HG02938 (cell line): ENCODE data around the gene TGM1.
A peak's percentile ranks its signal among the peaks of the same experiment; 100 is the strongest.

ENCODE experiments used
- ATAC-seq: cut with Tn5 transposase; IDR thresholded peaks from one replicate; pipeline ENCODE4 v1.9.1; 2021; ENCODE audit warnings: mild to moderate bottlenecking, moderate library complexity; ENCODE audit not compliant: unreplicated experiment

Gene TGM1

DNA sequence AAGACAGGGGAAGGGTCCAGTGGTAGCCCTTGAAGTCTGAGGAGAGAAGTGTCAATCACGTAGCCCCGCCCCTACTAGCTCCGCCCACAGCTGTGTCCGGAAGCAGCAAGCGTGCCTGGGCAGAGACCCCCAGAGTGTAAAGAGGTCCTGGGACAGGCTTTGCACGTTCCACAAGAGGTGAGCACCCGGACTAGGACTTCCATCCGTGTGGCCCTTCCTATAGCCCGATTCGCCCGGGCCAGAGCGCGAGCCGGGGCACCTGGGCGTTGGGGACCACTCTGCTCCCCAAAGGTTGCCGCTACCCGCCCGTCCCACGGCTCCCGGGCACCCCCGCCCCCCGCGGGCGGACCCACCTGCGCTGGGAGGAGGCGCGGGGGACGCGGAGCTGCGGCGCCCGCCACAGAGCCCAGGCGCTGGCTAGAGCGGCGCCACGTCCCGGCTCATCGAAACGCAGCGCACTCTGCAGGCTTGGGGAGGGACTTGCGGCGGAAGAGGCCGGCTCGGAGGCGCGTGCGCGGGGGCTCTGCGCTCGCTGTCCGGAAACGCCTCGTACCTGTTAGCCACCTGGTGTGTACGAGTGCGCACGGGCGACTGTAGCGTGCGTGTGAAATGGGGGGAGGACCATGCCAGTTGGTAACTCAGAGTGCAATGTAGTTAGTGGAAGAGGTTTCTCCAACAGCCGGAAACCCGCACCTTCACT is 8.3 kb upstream of the TGM1 start, which contains the start of gene RABGGTA:
Gene RABGGTA (minus strand): TSS at position 464 of the 700 bp plus-strand sequence. CDS start 482 bp downstream, outside the sequence.
- ATAC-seq: peak; percentile 78

DNA sequence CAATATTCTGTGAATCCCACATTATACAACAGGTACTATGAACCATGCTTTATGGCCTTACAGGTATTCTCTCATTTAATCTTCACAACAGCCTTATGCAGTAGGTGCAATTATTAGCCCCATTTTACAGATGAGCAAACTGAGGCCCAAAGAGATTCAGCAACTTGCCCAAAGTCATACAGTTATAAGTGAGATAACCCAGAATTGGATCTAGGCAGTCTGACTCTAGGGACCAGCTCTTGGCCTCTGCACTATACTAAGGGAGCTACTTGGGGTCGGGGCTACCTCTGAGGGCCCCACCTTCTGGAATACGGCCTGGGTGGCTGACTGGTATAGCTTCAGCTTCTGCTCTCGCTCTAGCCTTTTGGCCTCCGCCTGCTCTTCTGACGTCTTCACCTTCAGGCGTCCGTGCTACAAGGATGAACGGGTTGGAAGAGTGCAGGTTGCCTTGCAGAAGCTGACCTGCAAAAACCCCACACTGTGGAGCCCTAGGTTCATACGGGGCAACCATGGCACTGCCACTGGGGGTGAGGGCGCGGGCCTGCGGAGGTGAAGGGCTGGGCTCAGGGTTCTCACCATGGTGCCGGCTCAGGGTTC is 7.7 kb upstream of the TGM1 start:
- no peak for ATAC-seq

- ATAC-seq: no peak
Observed at GRCh38 chr14:24269910-24270536, 7.0 kb upstream of the TGM1 start.

DNA sequence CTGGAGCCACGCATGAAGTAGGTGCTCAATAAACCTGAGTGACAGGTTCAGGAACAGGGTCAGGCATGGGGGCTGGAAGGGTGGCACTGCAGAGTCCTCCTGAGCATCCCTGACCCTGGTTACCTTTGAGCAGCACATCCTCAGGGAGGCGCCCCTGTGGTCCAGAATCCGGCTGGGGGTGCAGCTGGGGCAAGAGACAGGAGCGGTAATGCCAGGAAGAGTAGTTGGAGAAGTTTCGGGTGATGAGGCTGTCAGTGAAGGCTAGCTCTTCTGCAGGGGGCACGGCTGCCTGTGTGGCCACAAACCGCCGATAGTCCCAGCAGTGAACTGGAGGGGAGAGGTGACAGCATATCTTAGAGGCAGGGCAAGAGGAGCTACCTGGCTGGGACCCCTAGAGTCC is 6.4 kb upstream of the TGM1 start:
- no peak for ATAC-seq

DNA sequence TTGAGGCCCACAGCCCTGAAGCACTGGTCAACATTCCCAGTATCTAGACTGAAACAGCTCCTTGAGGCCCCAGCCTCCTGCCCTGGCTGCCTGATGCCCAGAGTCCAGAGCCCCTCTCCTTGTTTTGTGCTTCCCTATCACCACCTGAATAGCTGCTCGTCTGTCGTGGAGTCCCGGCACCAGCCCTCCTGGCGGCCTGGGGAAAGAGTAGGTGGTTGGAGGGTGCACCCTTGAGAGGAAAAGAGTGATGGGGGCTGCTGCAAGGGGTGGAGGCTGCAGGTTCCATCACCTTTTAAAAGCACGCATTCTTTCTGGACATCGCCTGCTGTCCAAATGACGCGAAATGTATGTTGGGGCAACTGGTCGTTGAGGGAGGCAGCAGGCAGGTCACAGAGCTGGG is 5.2 kb upstream of the TGM1 start:
- no peak for ATAC-seq

DNA sequence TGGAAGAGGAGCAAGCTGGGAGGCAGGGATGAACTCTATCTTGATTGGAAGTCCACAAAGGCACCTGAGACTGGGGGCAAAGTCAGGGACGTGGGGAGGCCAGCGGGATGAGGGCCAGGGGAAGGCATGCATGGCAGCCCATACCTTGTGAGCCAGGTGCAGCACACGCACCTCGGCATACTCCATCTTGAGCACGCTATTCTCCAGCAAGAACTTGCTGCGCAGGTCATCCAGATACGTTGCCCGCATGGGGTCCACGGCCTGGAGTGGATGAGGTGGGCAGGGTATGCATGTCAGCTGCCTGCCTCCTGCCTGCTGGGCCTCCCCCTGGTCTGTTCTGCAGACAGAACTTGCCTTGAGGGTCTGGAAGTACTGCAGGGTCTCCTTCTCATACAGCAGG is 4.5 kb upstream of the TGM1 start:
- ATAC-seq: no peak

GRCh38 chr14:24266344-24267244 is 3.6 kb upstream of the TGM1 start:
- no peak for ATAC-seq

DNA sequence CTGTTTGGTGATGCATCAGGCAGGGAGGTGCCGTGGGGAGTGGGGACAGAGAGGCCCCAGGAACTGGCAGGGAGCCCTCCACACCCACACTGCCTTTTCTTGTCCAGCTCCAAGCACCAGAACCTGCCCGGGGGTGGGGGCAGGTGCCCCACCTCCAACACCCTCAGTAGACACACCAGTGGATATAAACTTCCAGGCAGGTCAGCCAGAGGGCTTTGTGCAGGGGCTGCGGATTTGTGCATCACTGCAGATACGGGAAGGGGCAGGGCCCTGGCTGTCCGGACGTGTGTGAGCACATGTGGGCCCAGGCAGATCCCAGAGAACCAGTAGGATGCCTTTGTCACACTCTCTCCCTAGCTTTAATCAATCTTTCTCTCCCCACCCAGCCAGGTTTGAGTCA is 1.3 kb upstream of the TGM1 start:
- no peak for ATAC-seq

DNA sequence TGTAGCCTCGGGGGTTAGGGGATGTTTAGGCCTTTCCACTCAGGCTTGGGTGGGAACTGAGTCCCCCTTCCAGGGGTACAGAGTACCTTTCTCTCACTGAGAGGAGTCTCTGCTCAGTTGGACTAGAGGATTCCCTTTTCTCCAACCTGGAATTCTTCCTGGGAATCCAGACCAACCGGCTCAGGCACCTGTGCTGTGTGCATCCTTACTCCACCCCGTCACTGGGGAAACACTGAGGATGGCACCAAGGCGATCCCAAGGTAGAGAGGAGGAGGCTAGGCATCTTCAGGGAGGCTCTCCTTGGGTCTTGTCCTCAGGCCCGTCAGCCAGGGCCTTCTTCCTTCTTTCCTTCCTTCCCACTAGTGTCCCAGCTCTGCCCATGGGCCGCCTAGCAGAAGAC is 871 bp upstream of the TGM1 start:
- no peak for ATAC-seq

GRCh38 chr14:24261969-24262327 is 1.0 kb downstream of the TGM1 start:
- no peak for ATAC-seq

GRCh38 chr14:24261256-24261968 is 1.6 kb downstream of the TGM1 start:
- no peak for ATAC-seq

GRCh38 chr14:24260780-24261157 is 2.2 kb downstream of the TGM1 start:
- ATAC-seq: no peak

- no peak for ATAC-seq
Observed at GRCh38 chr14:24260026-24260779, 2.8 kb downstream of the TGM1 start.

DNA sequence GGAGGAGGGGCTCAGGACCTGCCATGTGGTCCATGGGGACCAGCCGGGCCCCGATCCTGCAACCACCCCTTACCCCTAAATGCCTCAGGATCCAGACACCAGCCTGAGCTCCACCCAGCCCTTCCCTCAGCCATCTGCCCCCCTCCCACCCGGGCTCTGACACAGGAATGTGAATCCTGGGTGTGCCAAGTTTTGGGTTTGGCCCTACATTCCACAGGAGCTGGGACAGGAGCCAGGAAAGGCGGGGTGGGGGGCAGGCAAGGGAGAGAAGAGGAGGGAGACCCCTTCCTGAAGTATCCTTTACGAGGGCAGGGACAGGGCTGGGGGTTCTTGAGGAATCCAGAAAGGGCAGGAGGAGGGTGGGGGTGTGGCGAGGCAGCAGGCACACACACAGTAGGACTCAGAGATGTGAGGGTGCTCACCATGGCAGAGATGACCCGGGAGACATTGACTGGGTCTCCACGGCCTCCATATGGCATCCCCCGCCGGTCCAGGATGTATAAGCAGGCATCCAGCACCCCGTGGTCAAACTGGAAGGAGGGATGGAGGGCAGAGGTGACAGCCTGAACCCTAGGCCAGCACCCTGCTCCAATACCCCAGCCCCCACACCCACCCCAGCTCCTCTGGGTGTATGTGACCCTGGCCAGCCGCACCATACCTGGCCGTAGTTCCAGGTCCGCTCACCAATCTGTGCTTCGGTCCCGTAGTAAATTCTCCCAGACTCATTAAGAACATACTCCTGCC is 3.5 kb downstream of the TGM1 start:
- ATAC-seq: no peak

DNA sequence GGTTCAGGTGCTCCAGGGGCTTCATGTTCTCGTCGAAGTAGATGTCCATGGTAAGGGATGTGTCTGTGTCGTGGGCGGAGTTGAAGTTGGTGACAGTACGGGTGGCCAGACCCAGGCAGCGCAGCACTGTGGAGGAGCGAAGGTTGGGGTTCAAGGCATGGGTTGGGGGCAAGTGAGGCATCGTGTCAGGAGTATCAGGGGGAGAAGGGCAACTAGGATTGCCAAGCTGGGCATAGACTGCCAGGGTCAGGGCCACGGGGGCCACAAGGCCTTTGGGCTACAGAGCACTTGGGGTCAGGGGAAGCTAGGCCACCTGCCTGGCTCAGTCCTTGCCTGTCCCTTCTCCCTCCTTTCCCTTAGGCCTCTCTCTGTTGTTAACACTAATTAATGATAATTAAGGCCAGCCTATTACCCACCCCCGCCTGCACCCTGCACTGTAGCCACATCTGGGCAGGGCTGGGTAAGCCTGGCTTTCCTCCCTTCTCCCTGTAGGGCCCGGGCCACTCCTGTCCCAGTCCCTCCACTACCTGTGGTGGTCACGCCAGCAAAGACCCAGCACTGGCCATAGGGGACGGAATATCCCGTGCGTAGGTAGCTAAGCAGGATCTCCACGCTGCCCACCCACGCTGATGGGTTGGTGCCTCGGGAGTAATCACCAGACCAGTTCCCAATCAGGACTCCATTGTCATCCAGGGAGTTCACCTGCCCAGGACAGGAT is 4.3 kb downstream of the TGM1 start:
- no peak for ATAC-seq

GRCh38 chr14:24258119-24258518 is 4.9 kb downstream of the TGM1 start:
- ATAC-seq: no peak

GRCh38 chr14:24256960-24257359 is 6.0 kb downstream of the TGM1 start:
- ATAC-seq: no peak

- ATAC-seq: no peak
Observed at GRCh38 chr14:24255931-24256711, 6.9 kb downstream of the TGM1 start.
